Measurements from ENCODE around the gene PLEKHH1. TPM values are rescaled to one million over a fixed set of nuclear protein-coding genes. Genes with fewer than 3 reads are reported as not detected.

PLEKHH1 gene
- total RNA-seq, 2 donors from 2014 or later = 59.9 to 61.1 TPM

DNA sequence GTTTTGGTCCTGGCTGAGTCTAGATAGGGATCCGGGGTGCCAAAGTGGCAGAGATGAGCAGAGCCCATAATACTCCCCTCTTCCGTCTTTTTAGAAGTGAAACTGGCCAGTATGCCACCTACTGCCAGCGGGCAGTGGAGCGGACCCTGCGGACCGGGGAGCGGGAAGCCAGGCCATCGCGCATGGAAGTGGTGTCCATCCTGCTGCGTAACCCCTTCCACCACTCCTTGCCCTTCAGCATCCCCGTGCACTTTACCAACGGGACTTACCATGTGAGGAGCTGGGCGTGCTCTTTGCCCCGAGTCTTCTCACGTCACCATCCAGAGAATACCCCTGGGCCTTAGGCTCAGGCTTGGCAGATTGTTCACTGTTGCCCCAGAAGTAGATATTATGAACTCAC, 46.0 kb downstream of the PLEKHH1 start:
- H3K4me3 Mint-ChIP-seq = no peak overlapping the region
- H3K9me3 ChIP-seq (ENCODE audit: control insufficient read depth, low read length) = no peaks in the 10 kb centered on the region
- DNase-seq = no peak
- H3K9me3 Mint-ChIP-seq = no peaks in the 10 kb centered on the region
- H3K27ac ChIP-seq (ENCODE audit: low read depth, low read length) = no peak overlapping the region
- no peaks in the 10 kb centered on the region for H3K4me1 ChIP-seq (ENCODE audit: control insufficient read depth, insufficient read depth, low read length)
- H3K4me3 ChIP-seq (ENCODE audit: low read length) = no peak overlapping the region
- WGBS, 2 experiments (ENCODE audit: insufficient coverage in 1 of 2, insufficient read length in 1 of 2) = 78 to 86% methylated on average over 15 of the region's 15 CpGs
- no peaks in the 10 kb centered on the region for H3K4me1 Mint-ChIP-seq
- no peaks in the 10 kb centered on the region for H3K27me3 Mint-ChIP-seq (ENCODE audit: insufficient read depth)
- no peaks in the 10 kb centered on the region for H3K27me3 ChIP-seq (ENCODE audit: control insufficient read depth, insufficient read depth, low read length, poor library complexity, severe bottlenecking)
- no peak overlapping the region for H3K27ac Mint-ChIP-seq
- no peak overlapping the region for H3K9ac ChIP-seq (ENCODE audit: extremely low read depth, low read length, poor library complexity, severe bottlenecking)
- peaks cover 41% of the 10 kb centered on the region for H3K36me3 Mint-ChIP-seq (ENCODE audit: low read depth)
- peaks cover 6% of the 10 kb centered on the region for H3K36me3 ChIP-seq (ENCODE audit: control insufficient read depth, insufficient read depth, low read length)
- TF ChIP-seq, protein P1, sequence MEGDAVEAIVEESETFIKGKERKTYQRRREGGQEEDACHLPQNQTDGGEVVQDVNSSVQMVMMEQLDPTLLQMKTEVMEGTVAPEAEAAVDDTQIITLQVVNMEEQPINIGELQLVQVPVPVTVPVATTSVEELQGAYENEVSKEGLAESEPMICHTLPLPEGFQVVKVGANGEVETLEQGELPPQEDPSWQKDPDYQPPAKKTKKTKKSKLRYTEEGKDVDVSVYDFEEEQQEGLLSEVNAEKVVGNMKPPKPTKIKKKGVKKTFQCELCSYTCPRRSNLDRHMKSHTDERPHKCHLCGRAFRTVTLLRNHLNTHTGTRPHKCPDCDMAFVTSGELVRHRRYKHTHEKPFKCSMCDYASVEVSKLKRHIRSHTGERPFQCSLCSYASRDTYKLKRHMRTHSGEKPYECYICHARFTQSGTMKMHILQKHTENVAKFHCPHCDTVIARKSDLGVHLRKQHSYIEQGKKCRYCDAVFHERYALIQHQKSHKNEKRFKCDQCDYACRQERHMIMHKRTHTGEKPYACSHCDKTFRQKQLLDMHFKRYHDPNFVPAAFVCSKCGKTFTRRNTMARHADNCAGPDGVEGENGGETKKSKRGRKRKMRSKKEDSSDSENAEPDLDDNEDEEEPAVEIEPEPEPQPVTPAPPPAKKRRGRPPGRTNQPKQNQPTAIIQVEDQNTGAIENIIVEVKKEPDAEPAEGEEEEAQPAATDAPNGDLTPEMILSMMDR (conservative IDR thresholded peaks at IDR 0.05) = no peak

DNA sequence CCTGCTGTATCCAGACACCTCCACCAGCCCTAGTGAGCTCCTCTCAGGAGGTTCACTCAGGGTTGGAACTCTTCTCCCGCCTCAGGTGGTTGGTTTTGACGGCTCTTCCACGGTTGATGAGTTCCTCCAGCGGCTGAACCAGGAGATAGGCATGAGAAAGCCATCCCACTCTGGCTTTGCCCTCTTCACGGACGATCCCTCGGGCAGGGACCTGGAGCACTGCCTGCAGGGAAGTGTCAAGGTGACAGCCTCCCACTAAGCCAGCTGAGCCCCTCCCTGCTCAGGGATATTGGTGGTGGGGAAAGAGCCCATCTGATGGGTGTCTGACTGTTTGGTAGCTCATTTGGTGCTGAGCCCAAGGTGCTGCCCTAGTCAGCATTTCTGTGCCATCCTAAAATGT, 46.5 kb downstream of the PLEKHH1 start:
- 95 to 100% methylated on average over 3 to 7 of the region's 7 CpGs for WGBS, 2 experiments (ENCODE audit: insufficient coverage in 1 of 2, insufficient read length in 1 of 2)
- H3K4me3 Mint-ChIP-seq = no peak overlapping the region

DNA sequence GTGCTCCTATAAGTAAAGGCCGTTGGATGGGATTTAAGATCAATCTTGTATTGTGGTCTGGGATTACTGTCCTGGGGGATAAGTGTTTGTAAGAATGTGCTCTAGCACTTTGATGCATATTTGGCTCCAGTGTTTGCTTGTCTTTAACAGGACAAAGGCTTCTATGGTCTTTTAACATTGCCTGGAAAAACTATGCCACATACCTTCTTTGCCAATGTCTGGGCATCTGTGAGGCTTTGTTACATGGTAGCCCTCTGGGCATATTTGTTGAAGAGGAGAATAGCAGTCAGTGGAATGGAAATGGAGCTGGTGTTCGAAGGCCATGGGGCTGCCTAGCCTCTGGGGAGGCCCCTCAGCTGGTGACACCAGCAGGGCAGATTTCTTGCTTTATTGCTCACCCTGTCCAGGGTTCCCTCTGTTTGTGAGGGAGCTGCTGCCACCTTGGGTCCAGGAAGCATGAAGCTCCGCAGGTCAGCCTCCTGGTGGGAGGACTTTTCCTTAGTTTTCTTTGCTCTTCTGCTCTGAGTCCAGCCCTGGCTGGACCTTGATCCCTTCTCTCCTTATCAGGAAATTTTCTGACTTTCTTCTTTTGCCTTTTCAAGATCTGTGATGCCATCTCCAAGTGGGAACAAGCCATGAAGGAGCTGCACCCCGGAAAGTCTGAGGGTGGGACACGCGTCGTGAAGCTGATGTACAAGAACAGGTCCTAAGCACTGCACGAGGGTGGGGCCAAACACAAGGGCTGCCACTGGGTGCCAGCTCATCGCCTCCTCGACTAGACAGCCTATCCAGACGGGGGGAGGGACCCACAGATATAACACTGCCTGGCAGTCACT, 47.5 kb downstream of the PLEKHH1 start:
- TF ChIP-seq, protein P1 (conservative IDR thresholded peaks at IDR 0.05) = peak; percentile 28
- Mint-ChIP-seq H3K9me3 (no peaks in the 10 kb centered on the region), H3K4me3 (no peak overlapping the region), H3K27ac (no peak overlapping the region), H3K27me3 (ENCODE audit: insufficient read depth) (no peaks in the 10 kb centered on the region), H3K4me1 (no peaks in the 10 kb centered on the region), H3K36me3 (ENCODE audit: low read depth) (peaks cover 37% of the 10 kb centered on the region)
- H3K4me3 ChIP-seq (ENCODE audit: low read length) = no peak overlapping the region
- H3K4me1 ChIP-seq (ENCODE audit: control insufficient read depth, insufficient read depth, low read length) = no peaks in the 10 kb centered on the region
- H3K9me3 ChIP-seq (ENCODE audit: control insufficient read depth, low read length) = no peaks in the 10 kb centered on the region
- H3K27me3 ChIP-seq (ENCODE audit: control insufficient read depth, insufficient read depth, low read length, poor library complexity, severe bottlenecking) = no peaks in the 10 kb centered on the region
- peak; percentile 35 for DNase-seq
- peaks cover 12% of the 10 kb centered on the region for H3K36me3 ChIP-seq (ENCODE audit: control insufficient read depth, insufficient read depth, low read length)
- H3K27ac ChIP-seq (ENCODE audit: low read depth, low read length) = no peak overlapping the region
- H3K9ac ChIP-seq (ENCODE audit: extremely low read depth, low read length, poor library complexity, severe bottlenecking) = no peak overlapping the region
- WGBS, 2 experiments (ENCODE audit: insufficient coverage in 1 of 2, insufficient read length in 1 of 2) = 92 to 97% methylated on average over 8 to 11 of the region's 11 CpGs

More for the DNA sequence above, 46.5 kb downstream of the PLEKHH1 start:
- TF ChIP-seq, protein P1 (conservative IDR thresholded peaks at IDR 0.05) = no peak
- Histone ChIP-seq H3K36me3 (ENCODE audit: control insufficient read depth, insufficient read depth, low read length) (peaks cover 6% of the 10 kb centered on the region), H3K27ac (ENCODE audit: low read depth, low read length) (no peak overlapping the region), H3K9me3 (ENCODE audit: control insufficient read depth, low read length) (no peaks in the 10 kb centered on the region), H3K4me3 (ENCODE audit: low read length) (no peak overlapping the region), H3K4me1 (ENCODE audit: control insufficient read depth, insufficient read depth, low read length) (no peaks in the 10 kb centered on the region), H3K9ac (ENCODE audit: extremely low read depth, low read length, poor library complexity, severe bottlenecking) (no peak overlapping the region), H3K27me3 (ENCODE audit: control insufficient read depth, insufficient read depth, low read length, poor library complexity, severe bottlenecking) (no peaks in the 10 kb centered on the region)
- peaks cover 41% of the 10 kb centered on the region for H3K36me3 Mint-ChIP-seq (ENCODE audit: low read depth)
- H3K27ac Mint-ChIP-seq = no peak overlapping the region
- no peaks in the 10 kb centered on the region for H3K27me3 Mint-ChIP-seq (ENCODE audit: insufficient read depth)
- no peaks in the 10 kb centered on the region for H3K9me3 Mint-ChIP-seq
- no peak for DNase-seq
- H3K4me1 Mint-ChIP-seq = no peaks in the 10 kb centered on the region
